Transverse colon (tissue), 4 donors: Measurements from ENCODE around the gene ABCB6.

Source experiments
- EP300 ChIP-seq: sonication (generic); formaldehyde crosslinking; IDR thresholded peaks from one replicate; pipeline ENCODE4 v1.6.1; 2017; ENCODE audit warnings: antibody characterized with exemption, low read depth
- POLR2A ChIP-seq: fragments of 450-650 bp; IDR thresholded peaks from one replicate; pipeline ENCODE4 v1.6.1; 2016; ENCODE audit warnings: antibody characterized with exemption, mild to moderate bottlenecking, moderate library complexity
- POLR2AphosphoS5 ChIP-seq, 3 donors: sonication (generic); formaldehyde crosslinking; IDR thresholded peaks; one replicate each; pipeline ENCODE4 v1.6.1; 2016; ENCODE audit warnings: antibody characterized with exemption in 3 of 3
- TF ChIP-seq, protein P1 (sequence below), 5 experiments: fragments of 200-600 bp in 3 of 5; fragments of 450-650 bp in 2 of 5; sonication (generic) in 3 of 5; IDR thresholded peaks; 1 replicate in 2 of 5; 2 replicates in 3 of 5; pipeline ENCODE4 v1.5.1; 2016 to 2017; ENCODE audit warnings: antibody characterized with exemption in 5 of 5, inconsistent platforms in 3 of 5, mild to moderate bottlenecking in 2 of 5, moderate library complexity in 1 of 5

DNA sequence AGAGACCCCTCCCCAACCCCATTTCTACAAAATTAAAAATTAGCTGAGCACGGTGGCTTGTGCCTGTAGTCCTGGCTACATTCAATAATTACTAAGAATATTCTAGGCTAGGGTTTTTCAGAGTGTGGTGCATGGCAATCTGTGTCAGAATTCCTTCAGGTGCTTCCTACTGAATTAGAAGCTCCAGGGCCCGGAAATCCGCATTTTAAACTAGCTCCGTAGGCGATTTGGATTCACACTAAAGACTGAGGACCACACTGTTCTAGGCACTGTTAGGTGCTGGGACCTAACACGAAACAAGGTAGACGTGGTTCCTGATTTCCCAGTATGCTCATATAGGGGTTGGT is 12.8 kb downstream of the ABCB6 start:
- TF ChIP-seq POLR2AphosphoS5 (IDR thresholded peaks at IDR 0.05), result no peak
- TF ChIP-seq POLR2A, result no peak
- TF ChIP-seq, protein P1, sequence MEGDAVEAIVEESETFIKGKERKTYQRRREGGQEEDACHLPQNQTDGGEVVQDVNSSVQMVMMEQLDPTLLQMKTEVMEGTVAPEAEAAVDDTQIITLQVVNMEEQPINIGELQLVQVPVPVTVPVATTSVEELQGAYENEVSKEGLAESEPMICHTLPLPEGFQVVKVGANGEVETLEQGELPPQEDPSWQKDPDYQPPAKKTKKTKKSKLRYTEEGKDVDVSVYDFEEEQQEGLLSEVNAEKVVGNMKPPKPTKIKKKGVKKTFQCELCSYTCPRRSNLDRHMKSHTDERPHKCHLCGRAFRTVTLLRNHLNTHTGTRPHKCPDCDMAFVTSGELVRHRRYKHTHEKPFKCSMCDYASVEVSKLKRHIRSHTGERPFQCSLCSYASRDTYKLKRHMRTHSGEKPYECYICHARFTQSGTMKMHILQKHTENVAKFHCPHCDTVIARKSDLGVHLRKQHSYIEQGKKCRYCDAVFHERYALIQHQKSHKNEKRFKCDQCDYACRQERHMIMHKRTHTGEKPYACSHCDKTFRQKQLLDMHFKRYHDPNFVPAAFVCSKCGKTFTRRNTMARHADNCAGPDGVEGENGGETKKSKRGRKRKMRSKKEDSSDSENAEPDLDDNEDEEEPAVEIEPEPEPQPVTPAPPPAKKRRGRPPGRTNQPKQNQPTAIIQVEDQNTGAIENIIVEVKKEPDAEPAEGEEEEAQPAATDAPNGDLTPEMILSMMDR (IDR thresholded peaks at IDR 0.05), result no peak
- no peak for TF ChIP-seq EP300
